GM18870 (cell line): ENCODE results near the gene DNAJC7.
"Not testable (repeated sequence)": the region's sequence is repeated elsewhere in the genome, so short reads cannot be mapped to it uniquely, and the experiment has no call there.

Source experiments
- ATAC-seq: cut with Tn5 transposase; IDR thresholded peaks from one replicate; pipeline ENCODE4 v1.9.1; 2021; ENCODE audit warnings: moderate library complexity; ENCODE audit not compliant: unreplicated experiment

The DNAJC7 gene

DNA sequence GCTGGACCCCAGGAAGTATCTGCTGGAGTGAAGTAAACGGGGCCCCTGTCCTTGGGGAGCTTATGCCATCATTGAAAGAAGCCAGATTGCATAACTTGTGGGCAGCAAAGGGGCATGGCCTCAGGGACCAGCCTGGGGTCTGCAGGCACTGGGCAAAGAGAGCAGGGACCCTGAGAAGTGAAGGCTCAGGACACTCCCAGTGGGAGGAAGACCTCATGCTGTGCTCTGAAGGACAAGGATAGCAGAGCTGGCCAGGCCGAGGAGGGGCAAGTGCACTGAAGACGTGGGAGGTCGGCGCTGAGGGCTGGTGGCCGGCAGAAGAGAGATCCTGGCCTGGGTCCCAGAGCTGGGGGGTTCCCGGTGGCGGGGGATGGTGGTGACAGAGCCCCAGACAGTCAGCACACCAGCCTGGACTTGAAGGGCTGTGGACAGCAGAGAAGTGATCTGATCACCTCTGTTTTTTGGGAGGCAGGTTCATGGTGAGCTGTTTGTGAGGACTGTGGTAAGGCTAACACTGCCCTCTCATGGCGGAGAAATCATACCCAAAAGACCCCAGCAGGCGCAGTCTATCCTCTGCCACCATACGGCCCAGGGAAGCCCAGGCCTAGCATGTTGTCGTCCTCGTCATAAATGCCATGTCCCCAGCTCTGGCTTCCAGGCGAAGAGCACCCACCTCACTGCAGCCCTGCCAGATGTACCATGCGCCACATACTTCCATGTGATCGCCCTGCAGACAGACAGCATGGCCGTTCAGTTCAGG, 57.7 kb downstream of the DNAJC7 start:
- ATAC-seq, result no peak

DNA sequence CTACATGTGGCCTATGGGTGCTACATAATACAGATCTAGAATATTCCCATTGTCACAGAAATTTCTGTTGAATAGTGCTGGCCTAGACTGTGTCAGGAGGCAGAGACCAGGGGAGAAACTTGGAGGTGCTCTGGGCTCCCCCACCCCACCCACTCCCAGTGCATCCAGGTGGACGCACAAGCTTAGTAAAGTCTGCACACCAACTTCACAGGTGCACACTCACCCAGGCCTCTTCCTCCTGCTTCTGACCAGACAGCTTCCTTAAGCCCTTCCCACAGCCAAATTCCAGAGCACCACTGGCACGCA, 58.3 kb downstream of the DNAJC7 start:
- no peak for ATAC-seq

DNA sequence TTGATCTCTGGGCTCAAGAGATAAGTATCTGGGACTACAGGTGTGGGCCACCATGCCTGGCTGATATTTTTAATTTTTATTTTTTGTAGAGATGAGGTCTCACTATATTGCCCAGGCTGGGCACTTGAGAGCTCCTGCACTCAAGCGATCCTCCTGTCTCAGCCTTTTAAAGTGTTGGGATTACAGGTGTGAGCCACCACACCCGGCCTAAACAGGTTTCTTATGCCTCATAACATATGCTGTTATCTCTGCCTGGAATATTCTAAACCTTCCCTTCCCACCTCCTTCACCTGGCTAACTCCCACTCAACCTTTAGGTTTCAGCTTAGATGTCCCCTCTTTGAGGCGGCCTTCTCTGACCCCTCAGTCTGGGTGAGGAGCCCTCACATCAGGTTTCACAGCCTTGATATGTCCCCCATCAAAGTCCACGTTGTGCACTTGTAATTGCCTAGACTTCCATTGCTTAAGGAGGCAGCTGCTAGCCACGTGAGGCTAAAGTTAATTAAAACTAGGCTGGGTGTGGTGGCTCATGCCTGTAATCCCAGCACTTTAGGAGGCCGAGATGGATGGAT, 59.3 kb downstream of the DNAJC7 start:
- ATAC-seq, result no peak

DNA sequence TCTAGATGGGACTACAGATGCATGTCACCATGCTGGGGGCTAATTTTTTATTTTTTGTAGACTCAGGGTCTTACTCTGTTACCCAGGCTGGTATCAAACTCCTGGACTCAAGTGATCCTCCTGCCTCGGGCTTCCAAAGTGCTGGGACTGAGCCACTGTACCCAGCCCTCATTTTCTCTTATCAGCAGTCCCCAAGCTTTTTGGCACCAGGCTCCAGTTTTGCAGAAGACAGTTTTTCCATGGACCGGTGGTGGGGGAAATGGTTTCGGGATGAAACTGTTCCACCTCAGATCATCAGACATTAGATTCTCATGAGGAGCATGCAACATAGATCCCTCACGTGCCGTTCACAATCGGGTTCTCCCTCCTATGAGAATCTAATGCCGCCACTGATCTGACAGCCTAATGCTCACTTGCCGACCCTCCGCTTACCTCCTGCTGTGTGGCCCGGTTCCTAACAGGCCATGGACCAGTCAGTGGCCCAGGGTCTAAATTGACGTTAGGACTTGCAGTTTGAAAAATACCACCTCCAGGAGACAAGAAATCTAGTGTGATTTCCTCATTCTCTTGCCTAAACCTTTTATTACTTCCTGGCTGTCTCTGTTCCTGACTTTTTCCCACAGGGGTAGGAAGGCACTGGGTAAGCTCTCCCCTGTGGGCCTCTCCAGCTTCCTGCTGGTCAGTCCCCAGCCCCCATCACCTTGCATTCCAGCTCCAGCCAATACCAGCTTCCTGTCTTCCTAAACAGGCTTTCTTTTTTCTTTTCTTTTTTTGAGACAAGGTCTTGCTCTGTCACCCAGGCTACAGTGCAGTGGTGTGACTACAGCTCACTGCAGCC, 60.0 kb downstream of the DNAJC7 start:
- no peak for ATAC-seq

DNA sequence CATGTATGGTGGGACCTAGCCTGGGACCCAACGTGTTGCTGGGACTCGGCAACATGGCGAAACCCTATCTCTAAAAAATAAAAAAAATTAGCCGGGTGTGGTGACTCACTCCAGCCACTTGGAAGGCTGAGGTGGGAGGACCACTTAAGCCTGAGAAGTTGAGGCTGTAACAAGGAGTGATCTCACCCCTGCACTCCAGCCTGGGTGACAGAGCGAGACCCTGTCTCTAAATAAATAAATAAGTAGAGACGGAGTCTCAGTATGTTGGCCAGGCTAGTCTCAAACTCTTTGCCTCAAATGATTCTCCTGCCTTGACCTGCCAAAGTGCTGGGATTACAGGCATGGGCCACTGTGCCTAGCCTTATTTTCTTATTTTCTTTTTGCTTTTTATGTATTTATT, 60.7 kb downstream of the DNAJC7 start:
- no peak for ATAC-seq

DNA sequence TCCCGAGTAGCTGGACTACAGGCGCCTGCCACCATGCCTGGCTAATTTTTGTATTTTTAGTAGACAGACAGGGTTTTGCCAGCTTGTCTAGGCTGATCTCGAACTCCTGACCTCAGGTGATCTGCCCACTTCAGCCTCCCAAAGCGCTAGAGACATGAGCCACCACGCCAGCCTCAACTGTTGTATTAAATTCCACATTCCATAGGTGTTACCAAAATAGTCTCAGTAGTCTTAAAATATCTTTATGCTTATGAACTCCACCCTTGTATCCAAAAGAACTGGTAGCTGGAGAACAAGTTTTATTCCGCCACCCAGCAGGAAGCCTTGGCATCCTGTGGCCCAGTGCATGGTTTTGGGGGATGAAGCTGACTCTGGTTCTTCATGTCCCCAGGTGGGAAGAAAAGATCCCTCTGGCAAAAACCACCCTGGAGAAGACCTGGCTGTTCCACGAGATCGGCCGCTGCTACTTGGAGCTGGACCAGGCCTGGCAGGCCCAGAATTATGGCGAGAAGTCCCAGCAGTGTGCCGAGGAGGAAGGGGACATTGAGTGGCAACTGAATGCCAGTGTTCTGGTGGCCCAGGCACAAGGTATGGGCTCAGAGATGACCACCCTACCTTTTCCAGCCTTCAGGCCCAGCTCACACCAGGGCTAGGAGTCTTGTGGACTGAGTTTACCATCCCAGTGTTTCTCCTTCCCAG, 68.3 kb downstream of the DNAJC7 start:
- no peak for ATAC-seq

DNA sequence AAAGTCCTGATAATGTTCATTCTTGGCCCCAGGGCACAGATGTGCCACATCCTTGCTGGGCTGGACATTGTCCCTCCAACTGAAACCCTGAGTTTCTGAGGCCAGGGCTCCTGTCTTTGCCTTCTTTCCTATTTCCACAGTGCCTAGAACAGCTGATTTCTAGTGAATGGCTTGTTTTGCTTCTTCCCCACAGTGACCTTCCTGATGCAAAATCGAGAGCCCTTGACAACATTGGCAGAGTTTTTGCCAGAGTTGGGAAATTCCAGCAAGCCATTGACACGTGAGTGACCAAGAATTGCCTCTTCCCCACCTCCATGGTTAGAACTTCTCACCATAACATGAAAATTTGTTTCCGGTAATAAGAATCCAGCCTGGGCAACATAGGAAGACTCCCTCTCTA, 72.3 kb downstream of the DNAJC7 start:
- no peak for ATAC-seq

DNA sequence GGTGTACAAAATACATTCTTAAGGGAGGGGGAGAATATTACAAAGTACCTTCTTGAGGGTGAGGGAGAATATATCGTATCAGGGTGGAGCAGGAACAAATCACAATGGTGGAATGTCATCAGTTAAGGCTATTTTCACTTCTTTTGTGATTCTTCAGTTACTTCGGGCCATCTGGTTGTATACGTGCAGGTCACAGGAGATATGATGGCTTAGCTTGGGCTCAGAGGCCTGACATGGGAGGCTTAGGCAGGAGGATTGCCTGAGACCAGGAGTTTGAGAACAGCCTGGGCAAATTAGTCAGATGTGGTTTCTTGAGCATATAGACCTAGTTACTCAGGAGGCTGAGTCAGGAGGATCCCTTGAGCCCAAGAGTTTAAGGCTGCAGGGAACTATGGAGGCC, 73.7 kb downstream of the DNAJC7 start:
- ATAC-seq, result no peak

DNA sequence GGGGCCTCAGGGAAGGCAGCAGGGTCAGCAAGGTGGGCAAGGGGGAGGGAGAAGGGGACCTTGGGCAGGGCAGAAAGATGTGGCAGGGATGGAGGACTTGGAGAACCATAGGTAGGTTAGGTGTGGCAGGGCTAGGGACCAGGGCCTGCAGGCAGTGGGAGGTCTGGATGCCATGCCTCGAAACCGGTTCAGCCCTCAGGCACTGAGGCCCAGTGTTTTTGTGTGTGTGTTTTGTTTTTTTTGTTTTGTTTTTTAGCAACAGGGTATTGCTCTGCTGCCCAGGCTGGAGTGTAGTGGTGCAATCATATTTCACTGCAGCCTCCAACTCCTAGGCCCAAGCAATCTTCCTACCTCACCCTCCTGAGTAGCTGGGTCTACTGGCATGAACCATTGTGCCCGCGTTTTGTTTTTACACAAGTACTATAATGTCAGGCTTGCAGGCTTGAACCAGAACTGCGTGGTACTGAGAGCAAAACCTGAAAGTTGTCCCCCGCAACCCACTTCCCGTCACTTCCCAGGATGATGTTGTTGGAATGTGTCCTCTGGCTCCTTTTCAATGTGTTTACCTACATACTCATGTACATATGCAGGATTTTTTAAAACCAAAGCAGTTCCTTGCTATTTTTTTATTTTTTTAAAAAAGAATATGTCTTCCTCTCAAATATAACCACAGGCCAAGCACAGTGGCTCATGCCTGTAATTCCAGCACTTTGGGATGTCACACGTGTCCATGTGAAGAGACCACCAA, 74.4 kb downstream of the DNAJC7 start:
- no peak for ATAC-seq

DNA sequence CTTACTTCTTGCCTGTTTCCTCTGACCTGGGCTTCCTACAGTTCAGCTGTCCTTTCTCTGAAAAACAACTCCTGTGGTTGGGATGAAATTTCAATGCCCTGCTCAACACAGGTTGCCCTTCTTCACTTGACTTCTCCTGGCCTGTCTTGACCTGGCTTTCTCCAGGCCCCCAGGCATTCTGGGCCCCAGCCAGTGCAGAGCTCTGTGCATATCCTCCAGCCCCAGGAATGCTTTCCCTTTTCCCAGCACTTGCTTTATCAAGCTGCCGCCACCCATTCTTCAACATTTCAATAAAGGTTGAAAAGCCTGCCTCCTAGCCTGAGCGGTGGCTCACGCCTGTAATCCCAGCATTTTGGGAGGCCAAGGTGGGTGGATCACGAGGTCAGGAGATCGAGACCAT, 76.1 kb downstream of the DNAJC7 start:
- no peak for ATAC-seq

DNA sequence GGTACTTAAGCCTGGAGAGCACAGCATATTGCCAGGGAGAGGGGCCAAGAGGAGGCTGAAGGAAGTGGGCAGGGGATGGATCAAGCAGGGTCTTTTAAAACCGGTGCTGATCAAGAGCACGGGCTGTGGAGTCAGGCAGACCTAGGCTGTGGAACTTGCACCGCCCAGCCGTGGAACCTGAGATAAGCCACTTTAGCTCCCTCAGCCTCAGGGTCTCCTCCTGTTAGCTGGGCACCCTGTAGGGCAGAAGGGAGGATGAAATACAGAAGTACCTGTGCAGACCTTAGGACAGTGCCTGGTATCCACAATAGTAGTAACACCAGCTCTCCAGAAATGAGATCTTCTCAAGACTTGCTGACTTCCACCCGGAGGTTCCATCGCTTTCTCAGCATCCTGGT, 77.5 kb downstream of the DNAJC7 start:
- no peak for ATAC-seq

DNA sequence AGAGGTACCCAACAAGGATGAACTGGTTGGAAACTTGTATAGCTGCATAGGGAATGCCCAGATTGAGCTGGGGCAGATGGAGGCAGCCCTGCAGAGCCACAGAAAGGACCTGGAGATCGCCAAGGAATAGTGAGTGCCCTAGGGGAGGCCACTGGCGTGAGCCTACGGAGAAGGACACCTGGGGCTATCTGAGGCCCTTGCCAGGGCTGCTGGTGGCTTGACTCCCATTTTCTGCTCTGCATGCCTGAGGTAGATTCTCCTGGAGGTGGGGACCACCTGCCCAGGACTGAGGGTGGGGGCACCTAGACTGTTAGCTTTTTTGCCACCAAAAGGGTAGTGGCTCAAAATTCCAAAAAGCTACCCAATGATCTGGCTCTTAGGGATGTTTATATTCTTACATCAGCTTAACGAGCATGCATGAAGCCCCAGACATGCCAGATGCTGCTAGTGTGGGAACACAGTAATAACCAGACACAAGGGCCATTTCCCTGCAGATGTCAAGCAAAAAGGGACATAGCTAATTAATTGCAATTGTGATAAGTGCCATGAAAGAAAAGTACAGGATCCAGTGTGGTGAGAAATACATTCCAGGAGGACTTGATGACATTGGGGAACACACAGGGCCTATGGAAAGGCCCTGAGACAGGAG, 78.1 kb downstream of the DNAJC7 start:
- ATAC-seq, result no peak

DNA sequence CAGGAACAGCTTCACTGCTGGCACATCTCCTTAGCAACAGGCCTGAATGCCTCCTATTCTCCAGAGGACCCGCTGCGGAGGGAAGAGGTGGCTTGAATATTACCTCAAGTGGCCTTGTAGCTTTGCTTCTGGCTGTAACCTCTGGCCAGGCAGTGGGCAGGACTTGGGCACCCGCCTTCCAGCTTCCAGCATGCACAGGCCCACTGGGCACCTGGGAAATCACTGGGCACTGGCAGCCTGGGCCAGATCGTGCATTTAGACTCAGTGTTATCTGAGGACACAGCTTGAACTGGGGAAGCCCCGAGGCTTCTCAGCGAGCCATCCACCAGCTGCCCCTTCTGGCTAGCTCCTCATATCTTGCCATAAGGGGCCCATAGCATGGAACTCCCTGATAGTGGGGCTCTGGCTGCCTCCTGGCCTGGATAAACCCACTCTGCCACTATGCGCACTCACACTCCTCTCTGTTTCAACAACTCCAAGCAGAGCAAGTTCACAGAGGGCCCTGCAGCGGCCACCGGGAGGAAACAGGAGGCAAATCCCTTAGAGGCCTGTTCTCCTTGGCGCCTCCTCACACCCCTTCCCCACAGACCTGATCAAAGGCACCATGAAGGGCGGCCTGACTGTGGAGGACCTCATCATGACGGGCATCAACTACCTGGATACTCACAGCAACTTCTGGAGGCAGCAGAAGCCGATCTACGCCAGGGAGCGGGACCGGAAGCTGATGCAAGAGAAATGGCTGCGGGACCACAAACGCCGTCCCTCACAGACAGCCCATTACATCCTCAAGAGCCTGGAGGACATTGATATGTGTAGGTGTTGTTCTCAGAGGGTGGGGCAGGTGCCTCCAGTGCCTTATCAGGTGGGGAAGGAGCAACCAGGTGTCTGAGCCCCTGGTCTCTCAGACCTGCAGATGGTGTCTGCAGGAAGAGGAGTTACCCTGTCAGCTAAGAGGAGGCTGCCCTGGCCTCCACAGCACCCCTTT, 79.0 kb downstream of the DNAJC7 start:
- no peak for ATAC-seq

DNA sequence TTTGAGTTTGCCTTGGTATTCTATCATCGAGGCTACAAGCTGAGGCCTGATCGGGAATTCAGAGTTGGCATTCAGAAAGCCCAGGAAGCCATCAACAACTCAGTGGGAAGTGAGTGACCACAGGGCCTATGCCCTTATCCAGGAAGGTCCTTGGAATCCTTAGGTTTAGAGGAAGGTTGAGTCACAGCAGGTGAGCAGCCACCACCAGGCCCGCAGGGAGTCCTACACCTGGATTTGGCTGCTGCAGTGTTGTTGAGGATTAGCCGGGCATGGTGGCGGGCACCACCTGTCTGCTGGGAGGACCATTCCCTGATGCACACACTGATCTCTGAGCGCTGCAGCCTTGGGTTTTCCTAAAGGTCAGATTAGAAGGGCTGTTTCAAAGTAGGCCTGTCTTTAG, 81.6 kb downstream of the DNAJC7 start:
- no peak for ATAC-seq

DNA sequence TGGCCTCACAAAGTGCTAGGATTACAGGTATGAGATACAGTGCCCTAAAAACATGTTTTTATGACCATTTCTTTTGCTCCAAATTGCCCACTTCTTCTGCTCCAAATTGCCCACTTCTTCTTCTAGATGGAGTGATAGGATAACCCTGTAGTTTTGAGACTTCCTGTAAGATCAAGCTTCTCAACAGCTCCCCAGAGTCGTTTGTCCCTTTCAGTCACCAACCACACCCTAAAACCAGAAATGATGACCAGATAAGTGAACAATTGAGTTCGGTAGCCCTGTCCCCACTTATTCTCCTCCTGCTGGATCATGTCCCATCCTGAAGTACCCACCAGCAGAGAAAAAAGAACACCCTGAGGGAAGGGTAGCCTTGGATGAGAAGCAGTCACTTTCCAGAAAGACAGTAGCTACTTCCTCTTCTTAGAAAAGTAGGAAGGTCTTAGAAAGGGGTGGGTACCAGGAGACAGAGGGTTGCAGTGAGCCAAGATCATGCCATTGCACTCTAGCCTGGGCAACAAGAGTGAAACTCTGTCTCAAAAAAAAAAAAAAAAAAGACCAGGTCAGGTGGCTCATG, 84.3 kb downstream of the DNAJC7 start:
- no peak for ATAC-seq

DNA sequence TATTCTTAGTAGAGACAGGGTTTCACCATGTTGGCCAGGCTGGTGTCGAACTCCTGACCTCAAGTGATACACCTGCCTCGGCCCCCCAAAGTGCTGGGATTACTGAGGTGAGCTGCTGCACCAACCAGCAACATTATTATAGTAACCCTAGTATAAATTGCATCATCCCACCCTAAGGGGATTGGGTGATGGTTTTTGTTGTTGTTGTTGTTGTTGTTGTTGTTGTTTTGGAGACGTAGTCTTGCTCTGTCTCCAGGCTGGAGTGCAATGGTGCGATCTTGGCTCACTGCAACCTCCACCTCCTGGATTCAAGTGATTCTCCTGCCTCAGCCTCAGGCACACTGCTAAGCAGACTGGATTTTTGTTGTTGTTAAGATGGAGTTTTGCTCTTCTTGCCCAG, 85.5 kb downstream of the DNAJC7 start:
- ATAC-seq, result not testable (repeated sequence)

DNA sequence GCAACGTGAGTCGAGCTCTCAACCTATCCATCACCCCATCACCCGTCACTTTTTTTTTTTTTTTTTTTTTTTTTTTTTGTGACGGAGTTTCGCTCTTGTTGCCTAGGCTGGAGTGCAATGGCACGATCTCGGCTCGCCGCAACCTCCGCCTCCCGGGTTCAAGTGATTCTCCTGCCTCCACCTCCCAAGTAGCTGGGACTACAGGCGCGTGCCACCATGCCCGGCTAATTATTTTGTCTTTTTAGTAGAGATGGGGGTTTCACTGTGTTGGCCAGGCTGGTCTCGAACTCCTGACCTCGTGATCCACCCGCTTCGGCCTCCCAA, 86.4 kb downstream of the DNAJC7 start:
- not testable (repeated sequence) for ATAC-seq

DNA sequence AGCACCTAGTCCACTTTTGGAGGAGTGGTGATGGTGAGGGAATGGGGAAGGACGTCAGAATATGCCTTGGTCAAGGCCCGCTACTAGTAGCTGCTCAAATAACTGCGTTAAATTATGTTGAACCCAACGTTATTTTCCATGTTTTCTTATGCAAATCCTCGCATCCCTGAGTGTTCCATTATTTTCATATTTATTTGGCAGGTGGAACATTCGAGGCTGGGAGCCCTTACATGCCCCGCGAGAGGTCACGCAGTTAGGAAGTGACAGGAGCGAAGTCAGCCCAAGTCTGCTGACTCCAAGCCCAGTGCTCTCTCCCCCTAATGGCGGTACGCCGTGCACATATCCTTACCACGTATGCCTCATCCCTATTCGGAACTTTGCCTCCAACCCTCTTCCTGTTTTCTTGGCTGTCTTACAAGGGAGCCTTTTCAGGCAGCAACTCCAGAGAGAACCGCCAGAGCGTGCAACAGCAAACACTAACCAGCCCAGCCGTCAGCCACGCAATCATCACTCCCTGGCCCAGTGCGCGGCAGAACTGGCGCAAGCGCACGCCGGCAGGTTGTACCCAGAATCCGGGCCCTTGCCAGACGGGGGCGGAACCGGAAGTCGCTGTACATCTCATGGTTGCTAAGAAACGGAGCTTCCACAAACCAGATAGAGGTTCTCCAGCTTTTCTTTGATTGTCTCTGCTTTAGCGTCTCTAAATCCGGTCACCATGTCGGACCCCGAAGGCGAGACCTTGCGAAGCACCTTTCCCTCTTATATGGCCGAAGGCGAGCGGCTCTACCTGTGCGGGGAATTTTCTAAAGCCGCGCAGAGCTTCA, 87.0 kb downstream of the DNAJC7 start, which contains the start of gene ODAD4:
TSS of gene ODAD4 (plus strand) at position 609 of the 824 bp plus-strand sequence. CDS start at position 716, 107 bp downstream.
- peak; percentile 91 for ATAC-seq
